Measurements from ENCODE around the gene PFN4.

Gene PFN4

DNA sequence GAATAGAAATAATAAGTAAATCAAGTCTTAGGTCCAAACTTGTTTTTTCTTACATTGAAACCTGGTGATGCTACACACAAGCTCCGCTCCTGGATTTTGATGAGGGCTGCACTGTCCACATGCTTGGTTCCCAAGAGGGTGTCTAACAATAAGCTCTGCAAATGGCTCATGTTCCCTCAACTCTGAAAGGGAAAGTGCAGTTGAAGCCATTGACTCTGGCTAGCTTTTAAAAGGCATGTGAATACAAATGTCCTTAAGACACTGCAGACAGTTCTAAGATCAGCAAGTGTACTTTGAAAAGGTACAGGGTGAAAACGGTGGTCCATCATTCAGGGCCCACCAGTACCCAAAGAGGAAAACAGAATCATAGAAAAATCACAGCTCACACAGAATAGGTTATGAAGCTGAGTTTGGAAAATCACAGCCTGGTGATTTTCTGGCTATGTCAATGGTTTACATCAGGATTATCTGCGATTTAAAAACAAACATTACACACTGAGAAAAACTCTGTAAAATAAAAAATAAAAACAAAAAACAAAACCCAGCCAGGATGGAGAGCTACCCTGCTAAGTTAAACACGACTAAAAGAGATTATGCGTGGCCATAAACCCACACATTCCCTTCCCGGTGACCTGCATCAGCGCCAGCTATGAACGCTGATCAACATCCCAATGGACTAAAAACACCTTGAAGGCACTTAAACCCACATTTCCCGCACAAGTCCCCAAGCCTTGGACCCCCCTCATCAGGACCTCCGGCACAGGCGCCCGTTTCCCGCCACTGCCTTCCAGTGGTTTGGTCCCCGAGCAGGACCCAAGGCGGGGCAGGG lies 554 bp downstream of the PFN4 start:
- H2BK120ac ChIP-seq (ENCODE audit: low read depth, low read length): no peak overlapping the region
- H4K8ac ChIP-seq (ENCODE audit: low read length): peak overlapping the region; percentile 74
- peaks cover 8% of the 10 kb centered on the region for H3K79me1 ChIP-seq (replicated peaks; ENCODE audit: low read length, poor library complexity, severe bottlenecking)
- H2AFZ ChIP-seq (ENCODE audit: low read depth, low read length): peak overlapping the region; percentile 97
- DNase-seq: peak; percentile 30
- H3K14ac ChIP-seq (ENCODE audit: low read length in 2 of 2): peak overlapping the region in 1 of 2 experiments; percentile 72
- H3K27me3 ChIP-seq (ENCODE audit: control insufficient read depth in 1 of 2, insufficient read depth in 1 of 2, low read length in 2 of 2): no peaks in the 10 kb centered on the region
- peak overlapping the region; percentile 73 to 83 for H3K18ac ChIP-seq (ENCODE audit: low read depth in 1 of 2, low read length in 2 of 2)
- no peak overlapping the region for H3K23ac ChIP-seq (ENCODE audit: low read length in 2 of 2)
- H3K9me3 ChIP-seq (ENCODE audit: control insufficient read depth, low read length): no peaks in the 10 kb centered on the region
- peaks cover 5% of the 10 kb centered on the region for H3K4me1 ChIP-seq (ENCODE audit: control insufficient read depth, insufficient read depth, low read depth, low read length)
- H3K27ac ChIP-seq (ENCODE audit: low read length, poor library complexity, severe bottlenecking): peak overlapping the region; percentile 8
- H3K9ac ChIP-seq (ENCODE audit: low read length): peak overlapping the region; percentile 96
- peak overlapping the region; percentile 88 for H3K4me2 ChIP-seq (ENCODE audit: low read length, poor library complexity, severe bottlenecking)
- H3K4me3 ChIP-seq (ENCODE audit: insufficient read depth in 1 of 2, low read depth in 1 of 2, low read length in 2 of 2): peak overlapping the region; percentile 88 to 89
- no peak overlapping the region for H2BK5ac ChIP-seq (ENCODE audit: low read depth, low read length, poor library complexity, severe bottlenecking)
- peak overlapping the region in 1 of 2 experiments; percentile 47 for H2BK12ac ChIP-seq (ENCODE audit: low read length in 2 of 2)
- no peak overlapping the region for H4K91ac ChIP-seq (ENCODE audit: low read length)
- H3K36me3 ChIP-seq (ENCODE audit: control insufficient read depth in 1 of 2, insufficient read depth in 2 of 2, low read depth in 1 of 2, low read length in 2 of 2): no peaks in the 10 kb centered on the region
- no peak overlapping the region for H2AK5ac ChIP-seq (ENCODE audit: low read length, severe bottlenecking)
- peak overlapping the region; percentile 86 for H2BK15ac ChIP-seq (ENCODE audit: low read depth, poor library complexity, severe bottlenecking)
- H3K4ac ChIP-seq (ENCODE audit: low read depth in 1 of 2, low read length in 2 of 2): peak overlapping the region; percentile 76 to 87
- WGBS: 15% methylated on average over 14 of the region's 15 CpGs

DNA sequence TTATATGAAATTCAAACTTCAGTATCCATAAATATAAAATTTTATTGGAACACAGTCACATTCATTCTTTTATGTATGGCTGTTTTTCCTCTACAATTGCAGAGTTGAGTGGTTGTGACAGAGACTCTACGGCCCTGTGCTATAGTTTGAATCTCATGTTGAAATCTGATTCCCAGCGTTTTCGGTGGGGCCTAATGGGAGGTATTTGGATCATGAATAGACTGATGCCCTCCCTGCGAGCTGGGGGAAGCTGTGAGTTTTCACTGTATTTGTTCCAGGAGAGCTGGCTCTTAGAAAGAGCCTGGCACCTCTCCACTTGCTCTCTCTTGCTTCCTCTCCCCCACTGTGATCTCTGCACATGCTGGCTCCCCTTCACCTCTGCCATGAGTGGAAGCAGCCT lies 1.7 kb downstream of the PFN4 start:
- Histone ChIP-seq H3K4me1 (ENCODE audit: control insufficient read depth, insufficient read depth, low read depth, low read length) (peaks cover 5% of the 10 kb centered on the region), H2AFZ (ENCODE audit: low read depth, low read length) (no peak overlapping the region), H2BK5ac (ENCODE audit: low read depth, low read length, poor library complexity, severe bottlenecking) (no peak overlapping the region), H3K27ac (ENCODE audit: low read length, poor library complexity, severe bottlenecking) (no peak overlapping the region), H3K27me3 (ENCODE audit: control insufficient read depth in 1 of 2, insufficient read depth in 1 of 2, low read length in 2 of 2) (no peaks in the 10 kb centered on the region), H3K4me2 (ENCODE audit: low read length, poor library complexity, severe bottlenecking) (no peak overlapping the region), H3K18ac (ENCODE audit: low read depth in 1 of 2, low read length in 2 of 2) (no peak overlapping the region), H2BK120ac (ENCODE audit: low read depth, low read length) (no peak overlapping the region), H3K4ac (ENCODE audit: low read depth in 1 of 2, low read length in 2 of 2) (no peak overlapping the region), H4K91ac (ENCODE audit: low read length) (no peak overlapping the region), H2BK15ac (ENCODE audit: low read depth, poor library complexity, severe bottlenecking) (no peak overlapping the region), H3K4me3 (ENCODE audit: insufficient read depth in 1 of 2, low read depth in 1 of 2, low read length in 2 of 2) (no peak overlapping the region), H3K36me3 (ENCODE audit: control insufficient read depth in 1 of 2, insufficient read depth in 2 of 2, low read depth in 1 of 2, low read length in 2 of 2) (no peaks in the 10 kb centered on the region), H3K14ac (ENCODE audit: low read length in 2 of 2) (no peak overlapping the region), H2BK12ac (ENCODE audit: low read length in 2 of 2) (no peak overlapping the region), H3K9ac (ENCODE audit: low read length) (no peak overlapping the region), H3K9me3 (ENCODE audit: control insufficient read depth, low read length) (no peaks in the 10 kb centered on the region), H4K8ac (ENCODE audit: low read length) (no peak overlapping the region), H2AK5ac (ENCODE audit: low read length, severe bottlenecking) (no peak overlapping the region), H3K23ac (ENCODE audit: low read length in 2 of 2) (no peak overlapping the region), H3K79me1 (replicated peaks; ENCODE audit: low read length, poor library complexity, severe bottlenecking) (peaks cover 6% of the 10 kb centered on the region)
- 71% methylated on average over 4 of the region's 4 CpGs for WGBS
- DNase-seq: no peak

- Histone ChIP-seq H4K91ac (ENCODE audit: low read length) (no peak overlapping the region), H4K8ac (ENCODE audit: low read length) (no peak overlapping the region), H2BK12ac (ENCODE audit: low read length in 2 of 2) (no peak overlapping the region), H3K4ac (ENCODE audit: low read depth in 1 of 2, low read length in 2 of 2) (no peak overlapping the region), H3K18ac (ENCODE audit: low read depth in 1 of 2, low read length in 2 of 2) (no peak overlapping the region), H3K27me3 (ENCODE audit: control insufficient read depth in 1 of 2, insufficient read depth in 1 of 2, low read length in 2 of 2) (no peaks in the 10 kb centered on the region), H2BK5ac (ENCODE audit: low read depth, low read length, poor library complexity, severe bottlenecking) (no peak overlapping the region), H3K27ac (ENCODE audit: low read length, poor library complexity, severe bottlenecking) (no peak overlapping the region), H3K36me3 (ENCODE audit: control insufficient read depth in 1 of 2, insufficient read depth in 2 of 2, low read depth in 1 of 2, low read length in 2 of 2) (no peaks in the 10 kb centered on the region), H2AFZ (ENCODE audit: low read depth, low read length) (no peak overlapping the region), H3K14ac (ENCODE audit: low read length in 2 of 2) (no peak overlapping the region), H3K4me1 (ENCODE audit: control insufficient read depth, insufficient read depth, low read depth, low read length) (peaks cover 5% of the 10 kb centered on the region), H3K79me1 (replicated peaks; ENCODE audit: low read length, poor library complexity, severe bottlenecking) (peaks cover 6% of the 10 kb centered on the region), H3K9ac (ENCODE audit: low read length) (no peak overlapping the region), H3K4me3 (ENCODE audit: insufficient read depth in 1 of 2, low read depth in 1 of 2, low read length in 2 of 2) (no peak overlapping the region), H2BK15ac (ENCODE audit: low read depth, poor library complexity, severe bottlenecking) (no peak overlapping the region), H3K4me2 (ENCODE audit: low read length, poor library complexity, severe bottlenecking) (no peak overlapping the region), H2AK5ac (ENCODE audit: low read length, severe bottlenecking) (no peak overlapping the region), H3K23ac (ENCODE audit: low read length in 2 of 2) (no peak overlapping the region), H3K9me3 (ENCODE audit: control insufficient read depth, low read length) (no peaks in the 10 kb centered on the region), H2BK120ac (ENCODE audit: low read depth, low read length) (no peak overlapping the region)
- WGBS: 99% methylated on average over 4 of the region's 5 CpGs
- no peak for DNase-seq
Measured at GRCh38 chr2:24121066-24121465, 2.1 kb downstream of the PFN4 start.

- Histone ChIP-seq H3K14ac (ENCODE audit: low read length in 2 of 2) (no peak overlapping the region), H3K4me3 (ENCODE audit: insufficient read depth in 1 of 2, low read depth in 1 of 2, low read length in 2 of 2) (no peak overlapping the region), H4K91ac (ENCODE audit: low read length) (no peak overlapping the region), H3K4me2 (ENCODE audit: low read length, poor library complexity, severe bottlenecking) (no peak overlapping the region), H2BK15ac (ENCODE audit: low read depth, poor library complexity, severe bottlenecking) (no peak overlapping the region), H3K4ac (ENCODE audit: low read depth in 1 of 2, low read length in 2 of 2) (no peak overlapping the region), H2AFZ (ENCODE audit: low read depth, low read length) (no peak overlapping the region), H4K8ac (ENCODE audit: low read length) (no peak overlapping the region), H3K9ac (ENCODE audit: low read length) (no peak overlapping the region), H3K9me3 (ENCODE audit: control insufficient read depth, low read length) (peaks cover 13% of the 10 kb centered on the region), H3K23ac (ENCODE audit: low read length in 2 of 2) (no peak overlapping the region), H2BK12ac (ENCODE audit: low read length in 2 of 2) (no peak overlapping the region), H2BK120ac (ENCODE audit: low read depth, low read length) (no peak overlapping the region), H3K79me1 (replicated peaks; ENCODE audit: low read length, poor library complexity, severe bottlenecking) (no peaks in the 10 kb centered on the region), H3K27me3 (ENCODE audit: control insufficient read depth in 1 of 2, insufficient read depth in 1 of 2, low read length in 2 of 2) (no peaks in the 10 kb centered on the region), H3K27ac (ENCODE audit: low read length, poor library complexity, severe bottlenecking) (no peak overlapping the region), H3K18ac (ENCODE audit: low read depth in 1 of 2, low read length in 2 of 2) (no peak overlapping the region), H3K4me1 (ENCODE audit: control insufficient read depth, insufficient read depth, low read depth, low read length) (no peaks in the 10 kb centered on the region), H3K36me3 (ENCODE audit: control insufficient read depth in 1 of 2, insufficient read depth in 2 of 2, low read depth in 1 of 2, low read length in 2 of 2) (peaks cover 0 to 7% of the 10 kb centered on the region in 2 experiments), H2BK5ac (ENCODE audit: low read depth, low read length, poor library complexity, severe bottlenecking) (no peak overlapping the region), H2AK5ac (ENCODE audit: low read length, severe bottlenecking) (no peak overlapping the region)
- WGBS: 83% methylated on average over 1 of the region's 1 CpG
- no peak for DNase-seq
Measured at GRCh38 chr2:24117902-24118301, 5.2 kb downstream of the PFN4 start.

Data from mesenchymal stem cell (in vitro differentiated cells and primary cell).